NCI-H1417 treated with DMSO at 0.1 percent for 48 hours (cell line): ENCODE measurements around the gene SMAP2.
"Not testable (repeated sequence)": the region's sequence is repeated elsewhere in the genome, so short reads cannot be mapped to it uniquely, and the experiment has no call there.

Experiments used
- DNase-seq: peaks from one replicate; lab custom pipeline; 2025; lab: John Stamatoyannopoulos, UW

SMAP2 gene

DNA sequence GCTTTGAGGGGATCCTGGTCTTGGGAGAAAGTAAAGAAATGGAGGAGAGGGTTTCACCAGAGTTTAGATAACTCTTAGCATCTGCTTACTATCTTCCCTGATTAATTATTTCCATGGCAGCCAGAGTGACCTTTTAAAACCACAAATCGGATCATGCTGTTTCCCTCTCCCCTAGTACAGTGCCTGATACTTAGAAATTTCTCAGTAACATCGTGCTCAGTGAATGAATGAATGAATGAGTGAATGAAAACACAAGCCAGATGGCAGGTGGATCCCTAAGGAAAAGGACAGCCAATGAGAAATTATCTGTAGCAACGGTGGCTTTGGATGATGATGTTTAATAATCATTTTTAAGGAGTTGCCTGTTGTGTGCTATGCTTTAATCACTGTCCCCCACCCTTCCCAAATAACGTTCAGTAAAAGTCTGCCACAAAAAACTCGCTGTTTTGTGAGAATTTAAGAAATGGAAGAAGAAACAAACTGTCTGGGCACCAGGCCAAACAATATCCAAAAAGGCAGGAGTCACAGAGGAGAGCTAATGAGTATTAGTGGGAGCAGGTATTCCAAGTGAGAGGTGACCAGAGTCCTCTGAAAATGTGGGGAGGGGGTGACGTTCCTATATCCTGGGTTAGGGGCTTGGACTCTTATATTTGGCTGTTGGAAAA lies 737 bp upstream of the SMAP2 start:
- DNase-seq, result no peak

DNA sequence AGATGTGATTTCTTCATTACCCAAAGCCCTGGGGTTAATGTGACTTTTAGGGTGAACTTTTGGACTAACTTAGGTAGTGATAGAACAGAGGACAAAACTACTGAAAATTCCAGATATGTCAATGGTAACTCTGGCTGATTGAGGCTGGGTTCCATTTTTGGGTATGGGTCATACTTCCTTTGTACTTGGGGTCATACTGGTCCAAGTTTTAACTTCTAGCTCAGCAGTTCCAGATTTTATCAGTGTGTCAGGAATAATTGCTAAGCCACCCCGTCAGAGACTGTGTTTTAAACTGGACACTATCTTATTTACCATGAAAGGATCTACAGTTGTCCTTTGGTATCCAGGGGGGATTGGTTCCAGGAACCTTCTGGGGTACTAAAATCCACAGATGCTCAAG lies 4.0 kb downstream of the SMAP2 start:
- no peak for DNase-seq

DNA sequence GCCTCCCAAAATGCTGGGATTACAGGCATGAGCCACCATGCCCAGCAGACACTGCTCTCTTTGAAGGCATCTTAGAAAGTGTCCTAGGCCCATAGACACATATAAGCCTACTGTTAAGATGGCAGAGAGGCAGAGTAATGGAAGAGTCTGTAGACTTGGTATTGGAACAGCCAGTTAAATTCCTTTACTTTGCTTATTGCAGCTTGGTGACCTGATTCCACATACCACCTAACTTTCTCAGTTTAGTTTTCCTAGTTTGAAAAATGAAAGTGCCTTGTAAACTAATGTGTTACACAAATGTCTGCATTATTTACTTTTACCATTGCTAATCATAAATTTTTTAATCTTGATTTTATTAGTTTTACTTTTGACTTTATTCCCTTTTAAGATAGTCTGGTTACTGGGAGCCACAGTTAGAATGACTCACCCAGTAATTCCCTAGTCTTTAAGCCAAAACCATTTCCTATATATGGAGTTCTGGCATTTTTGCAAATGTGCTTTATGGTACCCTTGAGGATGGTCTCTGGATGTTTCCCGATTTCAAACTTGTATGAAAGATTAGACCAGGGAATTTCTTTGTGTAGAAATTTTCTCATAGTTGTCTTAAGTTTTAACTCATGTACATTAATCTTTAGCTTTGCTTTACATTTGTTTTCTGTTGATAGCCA lies 6.4 kb downstream of the SMAP2 start:
- DNase-seq, result no peak

DNA sequence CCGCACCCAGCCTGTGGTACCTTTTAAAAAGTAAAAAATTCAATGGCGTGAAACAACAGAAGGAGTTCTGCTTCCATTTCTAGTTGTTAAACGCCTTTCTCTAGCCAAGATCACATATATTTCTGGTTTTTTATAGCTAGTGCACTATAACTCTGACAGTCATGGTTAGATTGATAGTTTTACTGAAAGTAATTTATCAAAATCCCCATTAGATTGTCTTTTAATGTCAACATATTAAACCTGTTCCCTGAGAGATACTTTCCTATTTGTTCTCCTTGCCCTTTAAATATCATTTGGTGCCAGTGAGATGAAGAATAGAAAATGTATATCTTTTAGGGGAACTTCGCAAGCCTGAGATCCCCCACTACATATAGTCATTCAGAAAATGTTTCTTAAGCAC lies 7.3 kb downstream of the SMAP2 start:
- DNase-seq, result no peak

DNA sequence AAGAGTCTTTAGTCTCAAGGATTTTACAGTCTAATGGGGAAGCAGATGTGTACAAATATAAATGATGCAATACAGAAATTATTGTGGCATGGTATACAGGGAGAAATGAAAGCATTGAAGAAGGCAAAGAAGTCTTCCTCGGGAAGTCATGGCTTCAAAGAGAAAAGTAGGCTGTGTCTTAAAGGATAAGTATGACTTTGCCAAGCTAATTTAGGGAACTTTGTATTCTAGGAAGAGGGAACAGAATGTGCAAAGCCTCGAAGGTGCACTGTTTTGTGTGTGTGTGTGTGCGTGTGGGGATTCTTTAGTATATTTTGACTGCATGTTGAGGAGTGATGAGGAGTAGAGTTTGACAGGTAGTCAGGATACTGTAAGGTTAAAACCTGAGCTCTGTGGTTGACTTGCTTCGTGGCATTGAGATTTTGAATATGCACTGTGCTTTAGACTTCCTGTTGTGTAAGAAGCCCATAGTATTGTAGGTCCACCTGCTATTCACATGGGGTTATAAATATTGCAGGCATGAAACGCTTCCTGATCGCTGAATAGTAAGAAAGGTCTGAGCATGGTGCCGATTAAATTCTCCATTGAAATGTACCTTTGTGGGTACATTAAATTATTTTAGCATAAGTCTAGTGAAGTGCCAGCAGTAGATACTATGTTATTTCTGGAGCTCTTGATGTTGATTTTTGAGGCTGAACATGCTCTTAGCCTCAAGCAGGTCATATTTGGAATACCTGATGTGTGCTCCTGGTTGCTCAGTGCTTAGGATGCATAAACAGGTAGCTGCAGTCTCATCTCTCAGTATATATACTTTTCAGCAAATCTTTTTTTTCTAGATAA lies 8.0 kb downstream of the SMAP2 start:
- DNase-seq, result no peak

DNA sequence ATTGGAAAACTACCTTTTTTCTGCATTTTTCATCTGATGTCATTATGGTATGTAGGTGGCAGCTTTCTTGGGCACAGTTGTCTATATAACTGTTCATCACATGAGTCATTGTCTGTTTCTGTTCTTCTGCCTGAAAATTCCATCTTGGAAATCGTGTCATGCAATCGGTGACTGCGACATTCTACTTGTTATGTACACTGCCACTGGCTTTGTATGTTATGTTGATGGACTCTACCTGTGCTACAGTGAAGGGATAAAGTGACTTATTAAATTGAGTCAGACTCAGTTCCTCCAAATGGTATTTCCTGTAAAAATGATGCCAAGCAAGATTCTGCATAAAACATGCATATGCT lies 8.6 kb downstream of the SMAP2 start:
- DNase-seq, result no peak

DNA sequence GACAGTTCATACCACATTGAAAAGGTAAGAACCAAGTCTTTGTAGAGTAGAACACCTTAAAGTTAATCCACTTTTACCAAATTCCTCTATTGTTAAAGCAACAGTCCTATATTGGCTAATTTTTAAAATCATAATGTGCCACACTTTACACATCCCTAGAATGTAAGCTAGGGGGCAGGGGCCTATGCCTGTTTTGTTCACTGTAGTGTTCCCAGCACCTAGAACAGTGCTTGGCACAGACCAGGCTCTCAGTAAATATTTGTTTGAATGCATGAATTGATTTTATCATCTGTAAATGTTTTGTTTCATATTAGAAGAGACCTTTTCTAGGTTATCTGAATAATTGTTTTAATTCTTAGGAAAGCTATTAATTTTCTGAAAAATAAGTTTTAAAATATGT lies 9.1 kb downstream of the SMAP2 start:
- no peak for DNase-seq

DNA sequence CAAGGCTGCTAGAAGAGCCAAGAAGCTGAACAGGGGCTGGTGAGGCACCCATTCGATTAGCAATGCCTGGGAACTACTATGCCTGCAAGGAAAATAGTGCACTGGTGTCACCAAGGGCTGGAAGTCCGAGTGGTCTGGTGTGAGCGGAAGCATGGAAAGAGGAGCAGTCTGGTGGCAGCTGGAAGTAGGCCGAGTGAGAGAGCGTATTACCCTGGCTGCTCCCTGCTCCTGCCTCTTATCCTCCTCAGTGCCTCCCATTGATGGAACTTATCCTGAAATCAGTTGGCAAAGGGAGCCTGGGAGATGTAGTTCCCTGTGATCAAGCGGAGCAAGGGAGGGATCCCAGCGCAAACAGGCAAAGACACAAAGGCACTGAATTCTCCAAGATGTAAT lies 9.6 kb downstream of the SMAP2 start:
- no peak for DNase-seq

DNA sequence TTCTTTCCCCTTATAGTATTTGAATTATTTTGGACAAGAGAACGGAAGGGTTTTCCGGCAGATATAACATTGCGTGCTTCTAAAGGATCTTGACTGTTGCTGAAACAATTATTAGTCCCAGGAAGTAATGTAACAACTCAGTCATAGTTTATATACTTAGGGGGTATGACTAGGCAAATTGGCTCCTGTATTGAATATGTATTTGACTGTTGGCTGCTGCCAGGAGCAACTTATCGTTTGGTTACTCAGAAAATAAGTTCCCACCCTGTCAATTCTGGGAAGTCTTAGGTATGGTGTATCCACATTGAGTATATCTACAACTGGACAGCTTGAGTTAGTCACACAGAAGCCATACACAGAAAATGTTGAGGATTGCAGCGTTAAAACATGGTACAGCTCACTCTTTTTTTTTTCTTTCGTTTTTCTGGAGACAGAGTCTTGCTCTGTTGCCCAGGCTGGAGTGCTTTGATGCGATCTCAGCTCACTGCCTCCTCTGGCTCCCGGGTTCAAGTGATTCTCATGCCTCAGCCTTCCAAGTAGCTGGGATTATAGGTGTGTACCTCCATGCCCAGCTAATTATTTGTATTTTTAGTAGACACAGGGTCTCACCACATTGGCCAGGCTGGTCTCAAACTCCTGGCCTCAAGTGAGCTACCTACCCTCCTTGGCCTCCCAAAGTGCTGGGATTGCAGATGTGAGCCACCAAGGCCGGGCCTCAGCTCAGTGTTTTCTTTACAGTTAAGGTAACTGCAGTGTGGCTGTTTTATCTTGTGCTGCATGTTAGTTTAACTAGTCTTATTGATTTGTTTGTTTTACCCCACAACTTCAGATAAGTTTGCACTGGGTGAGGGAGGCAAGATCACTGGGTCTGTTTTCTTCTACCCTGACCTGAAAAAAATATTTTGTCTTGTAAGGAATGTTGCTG lies 10.2 kb downstream of the SMAP2 start:
- DNase-seq, result no peak

DNA sequence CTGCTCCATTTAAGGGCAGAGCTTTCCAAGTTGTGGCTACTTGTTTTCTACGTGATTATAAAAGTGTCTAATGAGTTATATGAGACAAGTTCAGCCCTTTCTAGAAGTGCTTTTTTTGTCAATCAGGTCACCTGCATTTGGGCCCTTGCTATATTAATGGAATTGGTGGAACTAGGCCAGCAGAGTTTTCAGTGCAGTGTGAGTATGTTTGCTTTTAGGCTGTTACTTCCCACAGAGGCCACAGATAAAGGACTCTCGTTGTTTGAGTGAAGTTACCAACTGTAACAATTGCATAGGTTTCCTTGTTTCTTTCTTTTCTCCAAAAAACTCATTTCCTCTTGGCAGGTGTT lies 10.9 kb downstream of the SMAP2 start:
- DNase-seq, result no peak

DNA sequence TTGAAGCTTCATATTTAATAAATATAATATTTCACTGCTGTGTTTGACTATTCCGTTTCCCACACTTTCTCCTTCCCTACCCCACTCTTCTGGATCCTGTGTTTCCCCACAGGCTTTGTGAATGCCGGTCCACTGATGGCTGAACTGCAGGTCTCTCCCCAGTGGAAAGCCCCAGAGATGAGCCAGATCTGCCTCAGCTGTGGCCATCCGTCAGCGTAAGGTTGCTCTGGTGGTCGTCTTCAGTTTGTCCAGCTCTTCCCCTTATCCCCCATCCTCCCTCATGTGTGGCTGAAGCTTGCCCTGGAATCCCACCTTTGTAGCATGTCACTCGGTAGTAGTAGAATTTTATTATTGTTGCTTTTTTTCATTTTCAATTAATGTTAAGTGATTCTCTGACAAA lies 11.4 kb downstream of the SMAP2 start:
- no peak for DNase-seq

DNA sequence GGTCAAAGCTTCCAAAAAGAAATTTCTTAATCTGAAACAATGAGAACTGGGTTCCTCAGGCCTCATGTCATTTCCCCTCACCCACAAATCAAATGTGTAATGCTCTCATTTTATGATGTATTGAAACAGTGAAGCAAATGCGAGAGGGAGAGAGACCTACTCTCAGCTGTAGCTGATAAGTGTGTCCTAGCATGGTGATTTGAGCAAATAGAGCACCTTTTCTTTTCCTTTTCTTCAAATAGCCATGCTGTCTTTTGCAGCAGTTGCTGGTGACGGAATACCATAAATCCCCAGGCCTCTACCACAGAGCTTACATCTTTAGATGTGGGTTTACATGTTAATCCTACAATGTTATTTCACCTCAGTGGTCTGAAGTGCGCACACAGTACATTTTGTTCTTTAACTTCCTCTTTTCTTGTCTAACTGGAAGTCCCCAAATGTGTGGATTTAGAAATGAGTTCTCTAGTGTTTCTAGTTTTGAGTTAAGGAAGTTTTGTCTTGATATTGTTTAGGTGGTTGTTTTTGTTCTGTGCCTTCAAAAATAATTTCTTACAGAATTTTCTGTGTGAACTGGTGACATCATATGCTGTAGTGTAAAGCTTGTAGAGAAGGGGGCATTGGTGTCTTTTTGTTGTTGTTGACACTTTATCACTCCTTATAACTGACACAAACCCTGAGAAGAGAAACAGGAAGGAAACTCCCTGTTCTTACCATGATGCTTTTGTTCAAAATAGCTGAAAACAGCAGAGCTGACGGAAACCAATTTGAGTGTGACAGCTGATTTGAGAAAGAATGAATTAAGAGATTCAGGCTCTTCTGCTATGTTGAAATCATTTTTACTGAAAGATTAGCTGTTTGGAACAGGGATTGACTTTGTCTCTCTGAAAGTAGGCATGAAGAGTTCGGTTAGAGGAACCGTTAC lies 12.2 kb downstream of the SMAP2 start:
- no peak for DNase-seq

DNA sequence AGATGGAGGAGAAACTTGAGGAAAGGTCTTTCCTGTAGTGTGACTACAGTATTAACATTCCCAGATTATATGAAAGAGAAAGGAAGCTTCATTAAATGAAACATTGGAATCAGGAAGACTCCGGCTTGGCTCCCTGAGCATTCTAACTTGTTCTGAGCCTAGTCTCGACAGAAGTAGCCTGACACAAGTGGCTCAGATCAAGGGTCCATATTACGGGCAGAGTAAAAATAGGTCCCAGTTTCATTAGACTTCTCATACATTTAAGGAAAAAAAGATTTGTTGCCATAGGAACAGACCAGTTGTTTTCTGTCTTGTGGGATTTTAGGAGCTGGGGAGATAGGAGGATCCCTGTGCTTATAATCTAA lies 12.8 kb downstream of the SMAP2 start:
- DNase-seq, result no peak

DNA sequence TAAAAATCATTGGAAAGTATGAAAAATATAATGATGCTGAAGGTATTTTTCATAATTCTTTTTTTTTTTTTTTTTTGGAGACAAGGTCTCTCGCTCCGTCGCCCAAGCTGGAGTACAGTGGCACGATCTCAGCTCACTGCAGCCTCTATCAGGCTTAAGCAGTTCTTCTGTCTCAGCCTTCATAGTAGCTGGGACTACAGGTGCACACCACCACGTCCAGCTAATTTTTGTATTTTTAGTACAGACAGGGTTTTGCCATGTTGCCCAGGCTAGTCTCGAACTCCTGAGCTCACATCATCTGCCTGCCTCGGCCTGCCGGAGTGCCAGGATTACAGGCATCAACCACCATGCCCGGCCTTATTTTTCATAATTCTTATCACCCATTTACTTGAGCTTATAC lies 13.3 kb downstream of the SMAP2 start:
- no peak for DNase-seq

DNA sequence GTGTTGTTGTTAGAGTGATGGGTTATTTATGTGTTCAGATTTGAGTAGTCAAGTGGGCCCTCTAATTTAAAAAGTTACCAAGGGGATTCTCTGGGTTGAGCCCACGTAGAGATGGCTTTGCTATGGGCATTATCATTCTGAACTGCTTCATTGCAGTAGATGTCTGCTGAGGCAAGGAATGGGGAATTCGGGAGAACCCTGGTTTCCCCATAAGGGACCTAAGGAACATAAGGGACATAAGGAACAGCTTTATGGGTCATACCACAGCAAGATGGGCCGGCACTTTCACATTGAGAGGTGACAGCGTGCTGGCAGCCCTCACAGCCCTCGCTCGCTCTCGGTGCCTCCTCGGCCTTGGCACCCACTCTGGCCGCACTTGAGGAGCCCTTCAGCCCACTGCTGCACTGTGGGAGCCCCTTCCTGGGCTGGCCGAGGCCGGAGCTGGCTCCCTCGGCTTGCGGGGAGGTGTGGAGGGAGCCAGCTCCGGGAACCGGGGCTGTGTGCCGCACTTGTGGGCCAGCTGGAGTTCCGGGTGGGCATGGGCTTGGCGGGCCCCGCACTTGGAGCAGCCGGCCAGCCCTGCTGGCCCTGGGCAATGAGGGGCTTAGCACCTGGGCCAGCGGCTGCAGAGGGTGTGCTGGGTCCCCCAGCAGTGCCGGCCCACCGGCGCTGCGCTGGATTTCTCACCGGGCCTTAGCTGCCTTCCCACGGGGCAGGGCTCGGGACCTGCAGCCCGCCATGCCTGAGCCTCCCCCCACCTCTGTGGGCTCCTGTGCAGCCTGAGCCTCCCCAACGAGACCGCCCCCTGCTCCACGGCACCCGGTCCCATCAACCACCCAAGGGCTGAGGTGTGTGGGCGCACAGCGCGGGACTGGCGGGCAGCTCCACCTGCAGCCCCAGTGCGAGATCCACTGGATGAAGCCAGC lies 14.1 kb downstream of the SMAP2 start:
- DNase-seq, result not testable (repeated sequence)

DNA sequence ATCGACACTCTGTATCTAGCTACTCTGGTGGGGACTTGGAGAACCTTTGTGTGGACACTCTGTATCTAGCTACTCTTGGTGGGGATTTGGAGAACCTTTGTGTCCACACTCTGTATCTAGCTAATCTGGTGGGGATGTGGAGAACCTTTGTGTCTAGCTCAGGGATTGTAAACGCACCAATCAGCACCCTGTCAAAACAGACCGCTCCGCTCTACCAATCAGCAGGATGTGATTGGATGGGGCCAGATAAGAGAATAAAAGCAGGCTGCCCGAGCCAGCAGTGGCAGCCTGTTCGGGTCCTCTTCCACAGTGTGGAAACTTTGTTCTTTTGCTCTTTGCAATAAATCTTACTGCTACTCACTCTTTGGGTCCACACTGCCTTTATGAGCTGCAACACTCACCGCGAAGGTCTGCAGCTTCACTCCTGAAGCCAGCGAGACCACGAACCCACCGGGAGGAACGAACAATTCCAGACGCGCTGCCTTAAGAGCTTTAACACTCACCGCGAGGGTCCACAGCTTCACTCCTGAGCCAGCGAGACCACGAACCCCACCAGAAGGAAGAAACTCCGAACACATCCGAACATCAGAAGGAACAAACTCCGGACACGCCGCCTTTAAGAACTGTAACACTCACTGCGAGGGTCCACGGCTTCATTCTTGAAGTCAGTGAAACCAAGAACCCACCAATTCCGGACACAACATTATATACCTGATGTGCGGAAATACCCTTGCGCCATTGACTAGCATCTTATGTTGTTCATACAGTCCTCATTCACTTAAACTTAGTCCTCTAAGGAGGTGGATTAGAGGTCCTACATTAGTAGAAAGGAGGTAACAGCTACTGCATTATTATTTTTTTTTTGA lies 15.2 kb downstream of the SMAP2 start:
- not testable (repeated sequence) for DNase-seq

DNA sequence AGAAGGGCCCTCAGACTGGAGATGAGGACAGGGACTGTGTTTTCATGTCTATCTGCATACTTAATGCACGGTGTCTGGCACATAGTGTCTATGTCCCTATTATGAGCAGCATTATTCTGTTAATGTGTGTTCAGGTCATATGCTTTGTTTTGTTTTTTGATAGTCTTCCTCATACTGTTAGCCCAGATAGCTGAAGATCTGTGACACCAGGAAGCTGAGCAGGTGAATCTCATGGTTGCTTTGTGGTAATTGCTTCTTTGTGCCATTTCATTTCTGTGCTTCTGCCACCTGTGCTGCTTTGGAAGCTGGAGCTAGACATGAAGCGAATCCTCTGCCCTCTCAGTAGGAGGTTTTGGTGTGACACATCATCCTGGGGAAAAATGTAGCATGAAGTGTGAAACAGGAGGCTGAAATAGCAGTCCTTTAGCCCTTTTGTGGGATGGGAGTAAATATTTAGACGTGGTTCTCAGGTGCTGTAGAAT lies 15.8 kb downstream of the SMAP2 start:
- no peak for DNase-seq

DNA sequence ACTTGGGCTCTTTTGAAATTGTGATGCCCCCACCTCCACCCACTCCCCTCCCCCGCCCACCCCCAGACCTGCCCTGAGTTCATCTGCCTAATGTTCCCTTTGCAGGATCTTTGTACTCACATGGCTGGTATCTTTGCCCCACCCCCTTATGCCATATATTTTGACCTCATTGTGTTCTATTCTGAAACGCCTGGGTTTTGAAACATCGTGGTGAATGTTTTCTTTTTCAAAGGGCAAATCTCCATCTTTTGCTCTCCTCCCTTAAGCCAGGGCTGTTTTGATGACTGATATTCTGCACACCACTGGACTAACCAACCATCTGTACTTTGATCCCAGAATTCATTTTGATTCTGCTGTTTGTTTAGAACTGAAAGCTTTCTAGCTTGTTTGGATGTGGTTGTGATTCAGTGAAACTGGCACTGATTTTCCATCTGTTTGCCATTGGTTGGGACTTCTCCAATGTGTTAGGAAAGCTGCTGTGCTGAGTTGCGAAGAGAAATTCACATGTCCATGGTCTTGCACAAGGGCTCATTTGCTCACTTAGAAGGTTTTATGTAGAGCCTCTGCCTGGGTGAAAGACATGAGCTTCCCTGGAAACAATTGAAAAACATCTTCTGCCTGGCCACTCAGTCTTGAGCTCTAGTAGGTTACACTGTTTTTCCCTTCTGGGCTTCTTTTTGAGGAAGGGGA lies 16.5 kb downstream of the SMAP2 start:
- DNase-seq, result no peak
